ENCODE results near the gene ZNF236.

ZNF236 gene

GRCh38 chr18:77012120-77012519 lies 189.8 kb downstream of the ZNF236 start:
- H3K4me3 ChIP-seq (ENCODE audit: control insufficient read depth, low read depth, low read length): no peak overlapping the region
- no peak for DNase-seq (ENCODE audit: low read depth)
- no peak for TF ChIP-seq CTCF (conservative IDR thresholded peaks at IDR 0.05; ENCODE audit: control insufficient read depth, insufficient read depth, low read depth, low read length)

- H3K4me3 ChIP-seq (ENCODE audit: control insufficient read depth, low read depth, low read length): no peak overlapping the region
- no peak for TF ChIP-seq CTCF (conservative IDR thresholded peaks at IDR 0.05; ENCODE audit: control insufficient read depth, insufficient read depth, low read depth, low read length)
- DNase-seq (ENCODE audit: low read depth): no peak
These were observed 190.6 kb downstream of the ZNF236 start for GRCh38 chr18:77012806-77013541.

- DNase-seq (ENCODE audit: low read depth): peak; percentile 4
- TF ChIP-seq CTCF (conservative IDR thresholded peaks at IDR 0.05; ENCODE audit: control insufficient read depth, insufficient read depth, low read depth, low read length): no peak
- H3K4me3 ChIP-seq (ENCODE audit: control insufficient read depth, low read depth, low read length): no peak overlapping the region
These were observed 191.6 kb downstream of the ZNF236 start for GRCh38 chr18:77013811-77014521.

GRCh38 chr18:77014538-77014937 lies 192.2 kb downstream of the ZNF236 start:
- no peak for DNase-seq (ENCODE audit: low read depth)
- H3K4me3 ChIP-seq (ENCODE audit: control insufficient read depth, low read depth, low read length): no peak overlapping the region
- TF ChIP-seq CTCF (conservative IDR thresholded peaks at IDR 0.05; ENCODE audit: control insufficient read depth, insufficient read depth, low read depth, low read length): no peak

GRCh38 chr18:77015169-77015568 lies 192.8 kb downstream of the ZNF236 start:
- H3K4me3 ChIP-seq (ENCODE audit: control insufficient read depth, low read depth, low read length): no peak overlapping the region
- DNase-seq (ENCODE audit: low read depth): peak; percentile 6
- no peak for TF ChIP-seq CTCF (conservative IDR thresholded peaks at IDR 0.05; ENCODE audit: control insufficient read depth, insufficient read depth, low read depth, low read length)

- H3K4me3 ChIP-seq (ENCODE audit: control insufficient read depth, low read depth, low read length): no peak overlapping the region
- DNase-seq (ENCODE audit: low read depth): no peak
- no peak for TF ChIP-seq CTCF (conservative IDR thresholded peaks at IDR 0.05; ENCODE audit: control insufficient read depth, insufficient read depth, low read depth, low read length)
These were observed 193.7 kb downstream of the ZNF236 start for GRCh38 chr18:77015771-77016710.
